LoVo (cell line): ENCODE results near the gene KCNQ1.

Experiments
- DNase-seq: peaks from one replicate; pipeline ENCODE4 v3.0.0-alpha.2; 2016; ENCODE audit warnings: low spot score

The KCNQ1 gene

GRCh38 chr11:2732940-2733628, 288.3 kb downstream of the KCNQ1 start:
- no peak for DNase-seq

- DNase-seq: no peak
Observed at GRCh38 chr11:2734181-2735052, 289.6 kb downstream of the KCNQ1 start.

GRCh38 chr11:2735053-2735589, 290.3 kb downstream of the KCNQ1 start:
- no peak for DNase-seq

GRCh38 chr11:2736577-2737225, 291.9 kb downstream of the KCNQ1 start:
- DNase-seq: no peak

GRCh38 chr11:2737226-2737590, 292.4 kb downstream of the KCNQ1 start:
- DNase-seq: no peak

- DNase-seq: no peak
Observed at GRCh38 chr11:2737866-2738265, 293.1 kb downstream of the KCNQ1 start.

GRCh38 chr11:2738551-2739431, 294.0 kb downstream of the KCNQ1 start:
- no peak for DNase-seq

GRCh38 chr11:2739531-2740274, 294.9 kb downstream of the KCNQ1 start:
- no peak for DNase-seq

GRCh38 chr11:2740275-2740940, 295.6 kb downstream of the KCNQ1 start:
- DNase-seq: no peak

GRCh38 chr11:2741006-2741376, 296.2 kb downstream of the KCNQ1 start:
- no peak for DNase-seq

GRCh38 chr11:2741377-2742131, 296.7 kb downstream of the KCNQ1 start:
- no peak for DNase-seq

GRCh38 chr11:2742201-2742600, 297.4 kb downstream of the KCNQ1 start:
- DNase-seq: no peak

GRCh38 chr11:2742611-2743426, 298.0 kb downstream of the KCNQ1 start:
- DNase-seq: no peak

- no peak for DNase-seq
Observed at GRCh38 chr11:2743427-2744110, 298.8 kb downstream of the KCNQ1 start.

- DNase-seq: no peak
Observed at GRCh38 chr11:2744166-2744565, 299.4 kb downstream of the KCNQ1 start.

GRCh38 chr11:2745511-2745910, 300.7 kb downstream of the KCNQ1 start:
- DNase-seq: no peak

- no peak for DNase-seq
Observed at GRCh38 chr11:2746401-2747247, 301.8 kb downstream of the KCNQ1 start.
